ENCODE measurements around the gene DNAI1.
"Not testable (repeated sequence)": the region's sequence is repeated elsewhere in the genome, so short reads cannot be mapped to it uniquely, and the experiment has no call there.

DNAI1 gene

GRCh38 chr9:34475097-34475496 lies 16.5 kb downstream of the DNAI1 start:
- TF ChIP-seq ZFX (IDR thresholded peaks at IDR 0.05; ENCODE audit: borderline replicate concordance) (no peak), CTCF (IDR thresholded peaks at IDR 0.05) (no peak)
- no peak overlapping the region for H3K27ac ChIP-seq

DNA sequence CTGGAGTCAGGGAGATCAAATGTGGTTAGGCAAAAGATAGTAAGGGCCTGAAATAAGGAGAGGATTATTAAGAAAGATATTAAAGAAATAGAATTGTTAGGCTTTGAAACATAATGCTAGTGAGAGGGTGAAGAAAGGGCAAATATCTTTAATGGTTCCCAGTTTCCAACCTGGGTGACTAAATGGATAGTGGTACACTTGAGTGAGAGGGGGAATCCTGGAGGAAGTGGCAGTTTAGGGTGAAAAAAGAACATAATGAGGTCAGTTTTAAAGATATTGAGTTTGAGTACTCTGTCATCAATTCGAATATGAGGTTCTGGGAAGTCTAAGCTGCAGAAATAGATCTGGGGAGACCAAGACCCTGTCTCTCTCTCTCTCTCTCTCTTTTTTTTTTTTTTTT lies 18.9 kb downstream of the DNAI1 start:
- TF ChIP-seq ZFX (IDR thresholded peaks at IDR 0.05; ENCODE audit: borderline replicate concordance) (no peak), CTCF (IDR thresholded peaks at IDR 0.05) (no peak)
- H3K27ac ChIP-seq, result no peak overlapping the region

- TF ChIP-seq ZFX (IDR thresholded peaks at IDR 0.05; ENCODE audit: borderline replicate concordance) (no peak), CTCF (IDR thresholded peaks at IDR 0.05) (no peak)
- no peak overlapping the region for H3K27ac ChIP-seq
These were observed 20.8 kb downstream of the DNAI1 start for GRCh38 chr9:34479431-34479866.

GRCh38 chr9:34481620-34482019 lies 23.0 kb downstream of the DNAI1 start:
- H3K27ac ChIP-seq, result not testable (repeated sequence)

GRCh38 chr9:34482746-34483145 lies 24.1 kb downstream of the DNAI1 start:
- not testable (repeated sequence) for H3K27ac ChIP-seq

GRCh38 chr9:34484678-34485077 lies 26.1 kb downstream of the DNAI1 start:
- peak overlapping the region; percentile 46 for H3K27ac ChIP-seq
- TF ChIP-seq CTCF (IDR thresholded peaks at IDR 0.05) (no peak), ZFX (IDR thresholded peaks at IDR 0.05; ENCODE audit: borderline replicate concordance) (no peak)

DNA sequence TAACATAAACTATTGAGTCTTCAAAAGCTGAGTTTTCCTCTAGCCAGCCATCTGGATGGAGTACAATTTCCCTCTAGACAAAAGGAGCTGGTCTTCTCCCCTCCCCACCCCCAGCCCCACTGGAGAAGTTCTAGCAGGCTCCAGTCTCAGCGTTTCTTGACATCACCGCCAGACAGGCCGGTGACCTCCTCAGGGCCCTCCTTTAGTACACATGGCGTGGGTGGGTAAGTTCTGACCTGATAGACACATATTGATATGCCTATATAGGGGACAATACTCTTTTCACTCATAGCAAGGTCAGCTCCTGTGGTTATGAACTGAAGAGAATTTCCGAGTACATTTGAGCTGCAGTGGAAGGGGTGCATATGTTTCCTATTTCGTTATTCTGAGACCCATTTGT lies 27.2 kb downstream of the DNAI1 start:
- TF ChIP-seq CTCF (IDR thresholded peaks at IDR 0.05) (no peak), ZFX (IDR thresholded peaks at IDR 0.05; ENCODE audit: borderline replicate concordance) (no peak)
- H3K27ac ChIP-seq, result no peak overlapping the region

GRCh38 chr9:34486572-34486971 lies 28.0 kb downstream of the DNAI1 start:
- no peak for TF ChIP-seq ZFX (IDR thresholded peaks at IDR 0.05; ENCODE audit: borderline replicate concordance)
- no peak for TF ChIP-seq CTCF (IDR thresholded peaks at IDR 0.05)
- no peak overlapping the region for H3K27ac ChIP-seq

All from 22Rv1 (cell line).